Stimulated activated CD4-positive, alpha-beta T cell treated with anti-CD3 and anti-CD28 coated beads, Interleukin-4, amount 100 ng/mL, for 48 hours (primary cell): ENCODE data around the gene MAGI2.

Experiments
- DNase-seq, 2 donors: peaks; one replicate each; pipeline ENCODE4 v3.0.0-alpha.2; 2020; ENCODE audit warnings: low read depth in 2 of 2

The MAGI2 gene

DNA sequence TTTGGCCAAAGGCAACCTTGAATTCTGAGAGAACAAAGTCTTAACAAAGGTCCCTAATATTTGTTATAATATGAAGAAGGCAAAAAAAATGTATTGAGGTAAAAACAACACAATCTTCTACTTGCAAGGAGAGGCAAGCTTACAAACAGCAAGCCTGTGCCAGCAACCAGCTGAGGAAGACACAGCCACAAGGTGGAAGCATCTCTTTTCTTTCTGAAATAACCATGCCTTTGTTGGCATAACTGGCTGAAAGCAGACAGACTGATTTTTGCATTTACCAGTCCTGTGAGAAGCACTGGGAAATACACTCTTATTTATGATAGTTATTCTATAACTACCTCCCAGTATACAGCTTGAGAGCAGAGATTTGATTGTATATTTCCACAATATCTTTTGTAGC is 1362.9 kb downstream of the MAGI2 start:
- DNase-seq: no peak

DNA sequence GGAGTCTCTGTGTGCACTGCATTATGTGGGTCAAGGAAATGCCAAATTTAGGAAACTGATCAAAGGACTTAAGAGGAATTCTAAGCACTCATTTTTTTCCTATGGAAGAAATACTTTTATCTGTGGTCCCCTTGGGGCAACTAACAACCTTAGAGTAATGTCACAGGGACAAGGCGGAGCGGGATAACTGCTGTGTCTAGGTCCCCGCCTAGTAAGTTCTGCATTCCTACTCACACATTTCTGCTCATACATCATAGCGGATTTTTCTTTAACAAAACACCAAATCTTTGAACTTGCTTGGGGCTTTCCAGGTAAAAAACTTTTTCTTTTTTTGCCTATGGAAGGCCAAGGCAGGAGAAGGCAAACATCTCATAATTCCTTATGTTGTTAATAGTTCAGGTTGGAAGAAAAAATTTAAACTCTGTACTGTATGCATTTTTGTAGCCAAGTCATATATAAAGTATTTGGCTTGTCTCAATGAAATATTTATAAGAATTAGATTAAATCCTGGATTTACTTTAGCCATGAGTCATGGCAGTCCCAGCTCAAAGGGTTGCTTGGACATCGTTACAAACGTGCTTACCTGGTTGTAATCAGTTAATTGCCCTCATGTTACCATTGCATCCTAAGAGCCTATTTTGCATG is 1369.9 kb downstream of the MAGI2 start:
- DNase-seq: no peak

DNA sequence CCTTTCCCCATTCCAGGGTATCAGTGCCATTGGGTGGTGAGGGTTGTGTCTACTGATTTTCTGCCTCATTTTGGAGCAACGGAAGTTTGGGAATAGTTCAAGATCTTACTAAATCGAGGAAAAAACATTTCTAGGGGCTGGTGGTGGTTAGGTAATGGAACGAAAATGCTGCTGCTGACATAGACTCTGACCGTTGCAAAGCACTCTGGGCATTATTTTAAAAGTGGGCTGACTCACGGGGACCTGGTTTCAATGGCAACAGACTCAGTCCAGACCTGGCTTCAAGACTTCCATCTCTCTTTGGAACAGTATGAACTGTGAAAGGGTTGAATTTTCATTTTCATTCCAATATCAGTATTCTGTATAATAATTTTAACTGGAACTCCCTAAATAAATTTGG is 1370.9 kb downstream of the MAGI2 start:
- no peak for DNase-seq

DNA sequence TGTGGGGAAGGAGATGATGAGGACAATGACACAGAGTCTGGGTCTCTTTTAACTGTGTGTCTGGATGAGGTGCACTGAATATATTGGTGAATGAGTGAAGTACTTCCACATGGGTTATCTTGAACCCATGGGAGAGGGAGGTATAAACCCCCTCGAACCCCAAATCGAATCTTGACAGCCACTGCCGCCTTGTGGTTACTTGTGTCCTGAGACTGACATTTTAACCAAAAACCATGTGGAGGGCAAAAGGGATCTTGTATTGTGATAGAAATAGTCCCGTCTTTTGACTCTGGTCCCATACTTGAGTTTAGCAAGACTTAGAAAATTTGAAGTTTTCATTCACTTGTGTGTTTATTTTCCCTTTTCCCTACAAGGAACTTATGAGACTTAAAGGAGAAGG is 1371.6 kb downstream of the MAGI2 start:
- DNase-seq: no peak

DNA sequence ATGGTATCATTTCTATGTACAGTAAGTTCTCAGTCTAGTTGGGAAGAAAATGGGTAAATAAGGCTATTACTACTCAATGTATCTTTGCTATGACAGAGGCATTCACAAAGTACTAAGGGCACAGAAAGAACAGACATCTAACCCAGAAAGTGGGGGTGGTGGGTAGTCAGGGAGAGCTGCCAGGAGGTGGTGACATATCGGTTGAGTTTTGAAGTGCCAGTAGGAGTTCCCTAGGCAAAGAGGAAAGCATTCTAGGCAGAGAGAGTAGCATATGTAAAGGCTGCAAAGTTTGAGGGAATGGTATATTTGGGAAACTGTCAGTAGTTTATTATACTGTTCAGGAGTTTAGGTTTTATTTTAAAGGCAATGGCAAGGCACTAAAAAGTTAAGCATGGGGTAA is 1372.1 kb downstream of the MAGI2 start:
- DNase-seq: no peak

DNA sequence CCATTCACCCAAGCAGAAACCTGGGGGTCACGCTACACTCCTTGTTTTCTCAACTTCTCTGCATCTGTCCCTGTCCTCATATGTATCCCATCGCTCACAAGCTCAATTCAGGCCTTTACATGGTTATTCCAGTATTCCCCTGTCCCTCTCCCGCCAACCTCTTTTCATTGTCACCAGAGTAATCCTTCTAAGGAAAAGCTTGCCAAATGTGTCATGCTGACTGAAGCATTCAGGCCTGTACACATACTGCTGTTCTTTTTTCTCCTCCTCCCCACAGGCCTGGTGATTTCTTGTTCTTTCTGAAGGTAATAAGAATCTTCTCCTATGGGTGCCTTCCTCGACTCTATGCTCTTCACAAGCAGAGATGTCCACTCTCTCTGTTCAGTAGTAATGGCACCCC is 1372.7 kb downstream of the MAGI2 start:
- DNase-seq: no peak

DNA sequence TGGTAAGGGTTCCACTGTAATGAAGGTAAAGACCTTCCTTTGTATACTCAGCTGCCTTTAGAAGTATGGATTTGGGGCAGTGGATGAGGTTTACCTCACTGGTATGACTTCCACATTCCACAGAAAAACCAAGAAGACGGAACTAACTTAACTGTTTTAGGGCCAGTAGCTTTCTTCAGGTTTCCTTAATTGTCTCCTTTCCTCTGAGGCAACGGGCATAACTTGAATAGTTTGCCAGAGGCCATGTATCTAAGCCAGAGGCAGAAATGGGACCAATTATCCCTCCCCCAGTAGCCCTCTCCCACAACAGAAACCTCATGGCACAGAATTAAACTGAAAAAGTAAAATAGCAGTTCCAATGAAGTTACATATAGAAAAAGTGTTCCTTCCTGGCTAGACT is 1373.2 kb downstream of the MAGI2 start:
- no peak for DNase-seq

DNA sequence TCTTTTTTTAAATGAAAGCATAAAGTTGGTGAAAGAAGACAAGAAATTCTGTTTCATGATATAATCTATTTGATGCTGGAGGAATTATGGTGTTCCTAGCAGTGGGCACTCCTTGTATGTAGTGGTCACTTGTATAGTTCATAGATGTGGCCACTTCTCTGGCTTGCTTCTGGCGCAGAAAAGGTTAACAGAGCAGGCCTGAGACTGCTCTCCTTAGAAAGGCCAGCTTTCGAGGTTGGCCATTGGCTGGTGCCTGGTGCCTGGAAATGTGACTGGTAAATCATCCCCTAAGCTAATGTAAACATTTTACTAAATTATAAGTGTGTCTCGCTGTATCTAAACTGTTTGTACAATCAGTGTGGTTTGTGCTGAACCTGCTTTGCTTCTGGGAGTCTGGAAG is 1378.8 kb downstream of the MAGI2 start:
- DNase-seq: no peak

DNA sequence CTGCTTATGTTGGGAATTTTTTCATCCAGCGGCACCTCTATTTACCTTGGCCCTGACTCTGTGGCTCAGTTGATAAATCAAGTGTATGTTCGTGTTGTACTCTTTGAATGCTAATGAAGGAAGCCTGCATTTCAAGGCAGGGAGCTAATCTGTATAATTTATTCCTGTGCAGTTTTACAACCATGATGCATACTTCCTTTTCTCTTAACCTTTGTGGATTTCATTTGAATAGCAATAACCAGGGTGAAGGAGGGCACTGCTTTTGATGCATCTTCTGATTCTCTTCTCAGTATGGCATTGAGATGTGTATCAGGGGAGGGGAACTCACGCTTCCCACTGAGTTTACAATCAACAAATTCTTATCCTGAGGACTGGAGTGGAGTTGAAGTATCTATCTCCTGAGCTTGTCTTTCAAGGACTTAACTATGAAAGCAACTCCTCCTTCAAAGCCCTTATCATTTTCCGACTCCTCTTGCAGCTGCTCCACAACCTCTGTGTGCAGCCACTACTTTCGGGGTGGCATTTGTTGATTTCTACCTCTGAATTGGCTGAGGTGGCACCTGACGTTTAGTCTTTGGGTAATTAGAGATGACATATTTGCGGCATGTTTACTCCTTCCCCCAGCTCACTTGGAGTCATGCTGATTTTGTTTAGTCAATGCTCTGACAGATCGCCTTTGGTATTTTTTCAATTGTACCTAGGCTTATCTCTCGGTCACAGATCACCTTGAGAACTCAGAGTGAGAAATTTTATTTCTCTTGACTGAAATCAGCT is 1379.7 kb downstream of the MAGI2 start:
- no peak for DNase-seq

DNA sequence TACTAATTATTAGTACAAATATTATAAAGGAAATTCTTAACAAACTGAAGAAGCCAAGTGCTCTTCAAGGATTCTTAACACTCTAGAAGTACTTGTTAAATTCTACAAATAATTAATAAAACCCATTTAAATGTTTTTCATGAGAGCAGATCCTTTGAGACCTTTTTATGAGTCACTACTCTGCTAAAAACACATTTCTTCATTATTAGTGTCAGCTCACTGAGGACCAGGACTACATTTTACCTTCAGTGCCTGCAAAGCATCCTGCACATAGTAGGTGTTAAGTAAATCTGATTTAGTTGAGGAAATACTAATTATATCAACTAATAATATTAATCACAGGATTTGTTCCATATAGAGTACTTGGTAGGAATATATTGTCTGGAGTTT is 1381.3 kb downstream of the MAGI2 start:
- no peak for DNase-seq

DNA sequence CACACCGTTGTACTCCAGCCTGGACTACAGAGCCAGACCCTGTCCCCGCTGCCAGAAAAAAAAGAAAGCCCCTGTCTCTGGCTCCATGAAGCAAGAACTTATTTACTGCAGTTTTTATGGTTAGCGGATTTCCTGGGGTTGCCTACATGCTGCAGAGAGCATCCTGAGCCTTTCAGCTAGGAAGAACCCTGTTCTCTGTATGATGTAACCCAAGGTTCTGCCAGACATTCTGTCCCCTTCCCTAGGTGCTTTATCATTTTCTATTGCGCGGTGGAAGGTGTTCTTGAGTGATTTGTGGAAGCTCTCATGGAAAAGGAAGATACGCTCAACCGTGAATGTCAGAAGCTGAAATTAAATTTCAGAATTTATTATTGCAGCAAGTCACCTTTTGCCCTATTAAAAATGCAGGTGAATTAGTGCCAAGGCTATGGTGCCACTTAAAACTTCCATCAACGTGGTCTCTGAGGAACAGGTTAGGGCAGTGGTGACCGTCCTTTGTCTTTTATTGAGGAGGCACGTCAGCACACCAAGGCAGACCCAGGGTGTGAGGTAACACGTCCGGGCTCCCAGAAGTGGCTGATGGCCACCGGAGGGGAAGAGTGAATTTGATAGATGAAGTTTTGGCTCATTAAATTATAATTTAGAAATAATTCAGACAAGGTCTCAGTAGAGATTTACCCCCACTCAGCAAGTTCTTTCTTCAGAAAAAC is 1381.8 kb downstream of the MAGI2 start:
- no peak for DNase-seq

DNA sequence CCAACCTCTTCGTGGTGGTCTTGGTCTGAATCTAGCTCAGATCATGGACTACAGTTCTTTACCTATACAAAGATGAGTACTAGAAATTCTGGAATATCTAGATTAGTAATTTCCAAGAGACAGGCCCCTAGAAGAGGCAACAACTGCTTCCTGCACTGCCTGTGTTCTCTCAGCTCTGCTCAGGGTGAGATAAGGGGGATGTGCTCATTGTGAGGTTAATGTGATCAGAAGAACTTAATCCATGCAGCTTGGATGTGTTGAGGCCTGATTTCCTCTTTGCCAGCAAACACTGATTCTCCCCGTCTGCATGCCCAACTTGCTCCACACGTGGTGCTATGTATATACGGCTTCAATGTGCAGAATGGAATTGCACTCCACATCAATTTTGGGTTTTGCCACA is 1386.9 kb downstream of the MAGI2 start:
- DNase-seq: no peak

DNA sequence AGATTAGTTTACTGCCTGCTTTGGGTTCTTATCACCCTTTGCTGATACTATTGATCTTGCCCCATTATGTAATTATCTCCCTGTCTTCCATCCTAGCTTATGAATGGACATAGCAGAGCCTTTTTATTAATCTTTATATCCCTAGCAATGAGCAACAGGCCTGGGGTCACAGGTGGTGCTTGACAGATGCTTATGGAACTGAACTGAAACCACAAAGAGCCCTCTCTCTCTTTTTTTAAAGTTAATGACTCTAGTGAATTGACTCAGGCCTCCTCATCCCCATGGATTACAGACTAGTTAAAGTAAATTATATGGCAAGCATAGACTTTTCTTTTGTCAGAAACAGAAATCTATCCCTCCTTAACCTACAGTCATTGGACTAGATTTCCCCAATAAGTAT is 1389.7 kb downstream of the MAGI2 start:
- DNase-seq: no peak

DNA sequence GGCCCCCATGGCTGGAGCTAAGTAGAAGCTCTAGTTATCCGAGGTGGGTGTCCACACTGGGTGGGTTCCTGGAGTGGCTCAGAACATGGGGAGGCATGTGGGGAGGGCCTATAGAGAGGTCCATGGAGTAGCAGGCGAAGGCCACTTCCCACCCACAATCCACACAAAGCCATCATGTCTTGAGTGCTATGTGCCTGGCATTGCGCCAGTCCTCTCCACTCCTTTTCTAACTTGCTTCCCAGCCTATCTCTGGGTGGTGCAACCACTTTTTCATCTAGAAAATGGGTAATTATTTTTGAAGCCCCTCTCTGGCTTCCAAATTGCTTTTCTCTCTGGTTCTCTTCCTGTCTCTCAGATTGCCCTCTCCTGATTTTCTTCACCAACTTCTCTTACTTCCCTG is 1391.3 kb downstream of the MAGI2 start:
- no peak for DNase-seq

DNA sequence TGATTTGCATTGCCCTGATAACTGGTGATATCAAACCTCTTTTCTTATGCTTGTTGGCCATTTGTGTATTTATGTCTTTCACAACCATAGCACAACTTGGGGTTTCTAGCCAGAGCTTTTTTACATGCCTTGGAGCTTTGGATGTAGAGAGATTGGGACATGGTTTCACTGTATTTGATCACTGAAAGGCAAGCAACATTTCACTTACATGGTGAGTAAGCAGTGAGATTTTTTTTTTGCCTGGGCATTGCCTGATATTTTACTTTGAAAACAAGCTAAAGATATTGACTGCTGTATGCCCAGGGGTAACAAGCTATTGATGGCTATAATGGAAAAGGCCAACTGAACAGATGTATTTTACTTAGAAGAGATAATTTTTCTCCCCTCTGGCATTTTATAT is 1395.9 kb downstream of the MAGI2 start:
- no peak for DNase-seq

DNA sequence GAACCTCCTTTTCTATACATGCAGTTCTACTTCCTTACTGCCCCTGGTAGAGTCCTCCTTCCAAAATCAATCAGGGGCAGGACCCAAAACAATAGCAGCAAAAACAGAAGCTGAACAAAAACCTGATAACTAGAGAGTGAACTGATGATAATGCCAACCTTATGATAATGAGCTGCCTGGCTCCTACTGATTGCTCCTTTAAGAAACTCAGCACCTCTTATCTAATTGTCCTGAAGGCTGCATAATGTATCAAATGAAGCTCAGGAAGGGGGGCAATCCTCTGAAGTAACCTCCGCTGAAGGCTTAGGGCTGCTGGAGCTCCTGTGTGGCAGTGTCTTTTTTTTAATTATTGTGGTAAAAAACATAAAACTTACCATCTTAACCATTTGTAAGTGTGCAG is 1397.9 kb downstream of the MAGI2 start:
- DNase-seq: no peak

DNA sequence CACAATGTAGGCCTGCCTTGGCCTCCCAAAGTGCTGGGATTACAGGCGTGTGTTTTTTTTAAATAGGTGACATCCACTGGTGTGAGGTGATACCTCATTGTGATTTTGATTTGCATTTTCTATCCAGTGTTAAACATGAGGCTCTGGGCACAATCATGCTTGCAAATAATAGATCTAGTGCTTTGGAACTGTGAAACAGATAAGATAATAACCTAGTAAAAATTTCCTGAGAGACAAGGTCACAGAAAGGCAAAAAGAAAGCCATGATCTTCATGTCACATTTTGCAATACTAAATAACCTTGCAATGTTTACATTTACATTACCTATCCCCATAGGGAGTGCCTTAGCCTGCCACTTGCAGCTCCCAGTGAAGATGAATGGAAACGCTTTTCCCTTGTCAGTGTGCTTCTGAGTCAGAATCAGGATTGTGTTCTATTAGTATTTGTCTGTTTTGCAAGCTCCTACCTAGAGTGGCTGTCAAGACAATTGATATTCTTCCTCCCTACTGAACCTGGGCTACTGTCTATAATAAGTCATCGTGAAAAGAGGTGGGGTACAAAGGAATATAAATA is 1398.4 kb downstream of the MAGI2 start:
- no peak for DNase-seq

DNA sequence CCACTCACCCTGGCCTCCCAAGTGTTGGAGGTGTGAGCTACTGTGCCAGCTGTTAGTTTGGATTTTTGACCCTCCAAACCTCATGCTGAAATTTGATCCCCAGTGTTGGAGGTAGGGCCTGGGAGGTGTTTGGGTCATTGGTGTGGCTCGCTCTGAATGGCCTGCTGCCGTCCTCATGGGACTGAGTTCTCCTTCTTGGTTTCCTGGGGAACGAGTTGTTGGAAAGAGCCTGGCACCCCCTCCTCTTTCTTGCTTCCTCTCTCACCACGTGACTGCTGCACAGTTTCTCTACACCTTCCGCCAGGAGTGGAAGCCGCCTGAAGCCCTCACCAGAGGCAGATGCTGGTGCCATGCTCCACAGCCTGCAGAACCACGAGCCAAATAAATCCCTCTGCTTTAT is 1401.4 kb downstream of the MAGI2 start:
- DNase-seq: no peak

DNA sequence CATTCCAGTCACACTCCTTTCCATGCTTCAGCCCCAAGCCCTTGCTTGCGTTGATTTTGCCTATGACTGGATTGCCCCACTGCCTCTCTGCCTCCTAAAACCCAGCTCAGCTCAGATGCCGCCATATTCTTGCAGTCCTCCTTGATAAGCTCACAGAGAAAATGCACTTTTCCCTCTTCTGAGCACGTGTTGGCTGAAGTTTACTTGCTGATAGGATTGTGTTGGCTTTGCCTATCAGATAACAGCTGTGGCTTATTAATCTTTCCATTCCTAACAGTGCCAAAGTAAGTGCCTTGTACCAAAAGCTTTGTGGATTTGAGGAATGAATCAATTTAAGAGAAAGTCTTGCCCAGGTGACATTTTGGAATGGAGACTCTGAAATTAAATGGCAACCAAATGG is 1405.7 kb downstream of the MAGI2 start:
- DNase-seq: no peak

DNA sequence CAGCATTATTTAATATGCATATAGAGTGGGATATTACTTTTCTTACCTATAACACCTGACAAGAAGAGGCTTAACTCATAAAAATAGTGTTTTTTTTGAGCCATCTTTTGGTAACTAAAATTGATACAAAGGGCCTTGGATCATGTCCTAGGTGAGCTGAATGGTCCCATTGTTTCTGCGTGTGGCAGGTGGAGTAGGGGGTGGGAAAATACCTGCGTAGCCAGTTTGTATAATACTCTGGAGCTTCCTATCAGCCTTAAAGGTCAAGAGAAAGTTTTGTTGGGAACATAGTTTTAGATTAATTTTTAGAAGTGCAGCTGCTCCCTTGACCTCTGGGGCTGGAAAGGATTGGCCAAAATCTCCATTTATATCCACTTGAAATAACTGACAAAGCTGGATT is 1410.3 kb downstream of the MAGI2 start:
- no peak for DNase-seq

DNA sequence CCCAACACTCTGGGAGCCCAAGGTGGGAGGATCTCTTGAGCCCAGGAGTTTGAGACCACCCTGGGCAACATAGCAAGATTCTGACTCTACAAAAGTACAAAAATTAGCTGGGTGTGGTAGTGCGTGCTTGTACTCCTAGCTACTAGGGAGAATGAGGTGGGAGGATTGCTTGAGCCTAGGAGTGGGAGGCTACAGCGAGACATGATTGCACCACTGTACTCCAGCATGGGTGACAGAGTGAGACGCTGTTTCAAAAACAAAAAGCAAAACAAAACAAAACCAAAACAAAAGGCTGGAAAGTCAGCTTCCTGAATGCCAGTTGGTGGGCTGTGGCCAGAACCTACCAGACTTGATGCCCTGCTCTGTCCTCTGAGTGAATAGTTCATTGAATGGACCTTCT is 1412.0 kb downstream of the MAGI2 start:
- DNase-seq: no peak
